GM18873 (cell line): ENCODE results near the gene TMIE.

Experiments
- ATAC-seq: cut with Tn5 transposase; IDR thresholded peaks from one replicate; pipeline ENCODE4 v1.9.1; 2021; ENCODE audit warnings: mild to moderate bottlenecking, moderate library complexity, moderate number of reproducible peaks; ENCODE audit not compliant: unreplicated experiment, low FRiP score

Gene TMIE

DNA sequence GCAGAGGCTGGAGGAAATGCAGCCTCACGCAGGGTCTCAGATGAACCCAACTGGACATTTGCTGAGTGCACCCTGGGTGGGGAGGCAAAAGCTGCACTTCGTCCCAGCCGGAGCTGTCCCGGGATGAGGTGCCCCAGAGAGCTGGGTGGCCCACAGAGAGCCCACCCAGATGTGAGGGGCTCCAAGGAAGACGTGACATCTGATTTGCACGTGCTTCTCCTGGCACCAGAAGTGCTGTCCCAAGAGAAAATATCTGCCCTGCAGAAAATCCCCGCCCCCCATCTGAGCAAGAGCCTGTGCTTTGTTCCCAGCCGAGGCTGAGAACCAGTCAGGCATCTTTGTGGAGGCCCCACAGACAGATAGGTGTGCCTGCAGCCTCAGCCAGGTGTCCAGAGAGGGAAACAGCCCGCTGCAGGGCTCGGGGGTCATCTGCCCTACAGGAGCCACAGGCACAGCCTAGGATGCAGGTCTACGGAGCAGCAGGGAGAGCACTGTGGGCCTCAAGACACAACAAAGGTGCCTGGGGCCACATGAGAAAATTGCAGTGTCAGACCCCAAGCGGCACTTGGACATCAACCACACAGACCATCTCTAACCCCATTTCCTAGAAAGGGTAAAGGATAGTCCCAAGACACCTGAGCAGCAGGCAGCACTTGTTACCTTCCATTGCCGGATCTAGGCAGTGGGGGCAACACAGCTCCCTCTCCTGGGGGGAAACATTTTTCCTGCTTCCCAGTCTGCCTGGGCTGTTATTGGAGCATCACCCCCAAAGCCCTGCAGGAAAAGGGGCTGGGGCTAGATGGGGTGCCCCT, 5.8 kb downstream of the TMIE start:
- no peak for ATAC-seq

DNA sequence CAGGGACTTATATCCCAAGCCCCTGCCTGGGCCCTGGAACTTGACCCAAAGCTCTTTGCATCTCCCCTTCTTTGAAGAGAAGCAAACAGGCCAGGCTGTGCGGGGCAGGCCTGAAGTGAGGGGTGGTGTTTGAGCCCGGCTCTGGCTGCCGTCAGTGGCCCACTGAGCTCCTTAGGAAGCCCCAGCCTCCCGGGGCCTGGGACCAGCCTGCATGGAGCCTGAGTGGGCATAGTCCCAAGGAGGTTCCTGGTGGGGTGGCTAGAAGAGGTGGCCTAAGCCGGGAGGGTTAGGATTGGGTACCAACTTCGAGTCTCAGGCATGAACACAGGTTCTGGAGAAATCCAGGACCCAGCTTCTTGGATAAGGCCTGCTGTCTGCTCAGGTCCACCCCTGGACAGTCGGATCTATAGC, 6.4 kb downstream of the TMIE start:
- ATAC-seq: no peak

DNA sequence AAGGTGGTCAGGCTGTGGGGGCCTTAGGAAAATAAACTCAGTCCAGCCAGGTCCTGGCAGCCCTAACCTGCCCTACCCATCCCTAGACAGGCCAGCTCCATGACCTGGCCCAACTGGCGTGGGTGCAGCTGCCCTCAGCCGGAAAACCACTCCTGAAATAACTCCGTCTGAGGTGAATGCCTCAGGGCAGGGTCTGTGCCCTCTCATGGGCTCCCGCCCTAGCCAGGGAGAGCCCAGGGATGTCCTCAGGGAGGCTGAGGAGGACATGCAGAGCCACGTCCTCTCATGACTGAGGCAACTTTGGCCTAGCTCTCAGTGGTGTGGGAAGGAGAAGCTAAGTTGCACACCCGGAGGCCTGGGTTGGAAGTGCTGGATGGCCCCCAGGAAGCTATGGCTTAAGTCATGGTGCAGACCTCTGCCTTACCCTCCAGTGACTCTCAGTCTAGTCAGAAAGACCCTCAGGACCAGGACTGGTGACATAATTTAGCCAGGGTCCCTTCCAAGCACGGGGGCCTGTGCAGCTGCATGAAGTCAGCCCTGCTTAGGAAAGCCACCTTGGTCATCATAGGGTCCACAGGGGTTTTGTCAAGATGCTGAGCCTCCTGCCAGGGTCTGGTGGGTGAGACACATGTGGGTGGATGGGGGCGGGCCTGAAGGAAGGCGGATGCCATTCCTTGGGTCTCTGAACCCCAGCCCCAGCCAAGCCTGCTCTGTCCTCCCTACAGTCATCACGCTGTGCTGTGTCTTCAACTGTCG, 7.4 kb downstream of the TMIE start:
- ATAC-seq: no peak

DNA sequence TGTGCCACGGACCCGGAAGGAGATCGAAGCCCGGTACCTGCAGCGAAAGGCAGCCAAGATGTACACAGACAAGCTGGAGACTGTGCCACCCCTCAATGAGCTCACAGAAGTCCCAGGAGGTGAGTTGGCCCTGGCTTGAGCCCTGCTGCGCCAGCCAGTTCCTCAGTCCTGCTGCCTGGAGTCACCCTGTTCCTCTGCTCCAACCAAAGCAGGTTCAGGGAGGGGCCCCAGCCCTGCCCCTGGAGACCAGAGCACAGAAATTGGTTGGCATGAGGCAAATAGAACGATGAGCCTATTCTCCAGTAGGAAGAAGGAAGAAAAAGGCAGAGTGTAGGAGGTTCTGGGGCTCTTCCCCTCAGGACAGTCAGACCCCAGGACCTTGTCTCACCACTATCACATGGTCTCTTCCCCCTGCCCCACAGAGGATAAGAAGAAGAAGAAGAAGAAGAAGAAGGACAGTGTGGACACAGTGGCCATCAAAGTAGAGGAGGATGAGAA, 8.0 kb downstream of the TMIE start:
- ATAC-seq: no peak

DNA sequence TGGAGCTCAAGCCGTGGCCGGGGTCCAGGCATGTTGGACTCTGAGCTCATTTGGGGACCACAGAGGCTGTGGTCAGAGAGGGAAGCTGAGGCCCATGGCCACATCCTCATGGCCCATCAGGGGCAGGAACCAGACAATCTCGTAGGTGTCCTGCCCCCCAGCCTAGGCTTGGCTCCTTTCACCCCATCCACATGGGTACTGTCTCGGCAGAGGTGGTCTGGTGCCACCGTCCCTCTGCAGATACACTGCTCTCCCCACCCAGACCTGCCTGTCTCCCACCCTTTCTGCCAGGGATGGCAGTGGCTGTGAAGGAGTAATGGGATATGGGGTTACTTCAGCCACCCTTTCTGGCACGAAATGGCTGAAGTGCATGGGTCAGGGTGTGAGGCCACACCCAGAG, 8.5 kb downstream of the TMIE start:
- no peak for ATAC-seq

DNA sequence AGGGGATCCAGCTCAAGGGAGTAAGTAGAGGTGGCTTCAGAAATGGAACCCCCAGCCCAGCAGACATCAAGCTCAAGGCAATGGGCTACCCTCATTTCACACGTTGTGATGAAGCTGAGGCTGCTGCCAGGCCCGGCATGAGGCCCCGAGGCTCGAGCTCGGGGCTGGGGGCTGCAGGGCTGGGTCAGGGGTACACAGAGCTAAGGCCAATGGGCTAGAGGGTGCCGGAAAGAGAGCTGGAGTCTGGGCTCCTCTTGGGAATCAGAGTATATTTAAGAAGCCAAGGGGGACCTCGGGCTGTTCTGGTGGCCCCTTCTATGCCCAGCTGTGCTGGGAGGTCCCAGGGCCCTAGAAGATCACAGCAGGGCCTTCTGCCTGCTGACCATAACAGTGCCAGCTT, 9.0 kb downstream of the TMIE start:
- ATAC-seq: no peak

DNA sequence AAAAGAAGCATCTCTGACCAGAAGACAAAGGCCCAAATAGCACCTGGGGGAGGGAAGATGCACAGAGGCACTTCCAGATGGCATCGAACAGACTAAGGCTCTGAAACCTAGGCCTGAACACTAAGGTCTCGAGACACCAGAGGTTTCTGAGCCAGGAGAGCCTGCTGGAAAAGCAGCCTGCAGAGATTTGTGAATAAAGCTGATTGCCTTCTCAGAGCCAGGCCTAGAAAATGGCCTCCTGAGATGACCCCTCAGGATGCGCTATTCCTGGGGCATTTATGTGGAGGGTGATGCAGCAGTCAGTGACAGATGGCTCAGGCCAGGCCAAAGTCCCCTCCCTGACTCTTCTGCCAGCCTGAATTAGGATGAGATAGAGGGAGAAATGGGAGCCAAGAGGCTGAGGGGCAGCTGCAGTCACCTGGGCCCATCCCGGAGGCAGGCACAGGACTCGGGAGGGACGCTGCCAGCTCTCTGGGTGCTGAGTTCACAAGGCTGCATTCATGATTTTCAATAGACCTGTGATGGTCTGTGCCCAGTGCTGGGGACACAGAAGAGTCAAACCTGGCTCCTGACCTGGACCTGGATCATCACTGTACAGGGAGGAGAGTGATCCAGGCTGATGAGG, 9.6 kb downstream of the TMIE start:
- no peak for ATAC-seq

DNA sequence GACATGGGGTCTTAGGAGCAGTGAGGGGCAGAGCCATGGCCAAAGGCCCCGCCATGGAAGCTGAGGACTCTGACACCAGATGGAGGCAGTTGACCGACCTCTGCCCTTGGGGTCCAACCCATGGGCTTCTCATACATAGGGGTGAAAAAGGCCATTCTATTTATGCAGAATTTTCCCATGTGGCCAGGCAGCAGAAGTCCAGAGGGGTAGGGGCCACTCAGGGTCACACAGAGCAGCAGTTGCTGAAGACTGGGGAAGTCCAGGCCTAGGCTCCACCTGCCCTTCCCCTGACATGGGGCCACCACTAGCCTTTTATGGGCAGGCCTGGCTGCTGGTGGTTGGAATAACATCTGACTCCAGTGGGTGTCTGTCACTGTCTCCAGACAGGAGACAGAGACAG, 10.1 kb downstream of the TMIE start:
- no peak for ATAC-seq

DNA sequence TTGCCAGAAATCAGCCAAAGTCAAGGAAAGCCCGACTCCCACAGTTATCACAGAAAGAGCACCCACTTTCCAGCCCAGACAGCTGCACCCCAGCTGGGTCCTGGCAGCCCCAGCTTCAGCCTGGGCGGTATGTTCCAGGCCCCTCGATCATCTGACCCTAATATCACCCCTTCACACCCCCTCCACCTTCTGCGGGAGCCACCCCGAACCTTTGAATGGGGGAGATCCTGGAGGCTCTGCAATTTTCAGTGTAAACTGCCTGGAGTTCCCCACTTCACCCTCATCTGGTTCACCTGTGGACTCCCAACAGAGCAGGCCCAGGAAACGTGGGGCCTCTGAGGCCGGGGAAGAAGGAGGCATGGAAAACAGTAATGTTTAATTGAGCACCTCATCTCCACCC, 10.6 kb downstream of the TMIE start:
- no peak for ATAC-seq

DNA sequence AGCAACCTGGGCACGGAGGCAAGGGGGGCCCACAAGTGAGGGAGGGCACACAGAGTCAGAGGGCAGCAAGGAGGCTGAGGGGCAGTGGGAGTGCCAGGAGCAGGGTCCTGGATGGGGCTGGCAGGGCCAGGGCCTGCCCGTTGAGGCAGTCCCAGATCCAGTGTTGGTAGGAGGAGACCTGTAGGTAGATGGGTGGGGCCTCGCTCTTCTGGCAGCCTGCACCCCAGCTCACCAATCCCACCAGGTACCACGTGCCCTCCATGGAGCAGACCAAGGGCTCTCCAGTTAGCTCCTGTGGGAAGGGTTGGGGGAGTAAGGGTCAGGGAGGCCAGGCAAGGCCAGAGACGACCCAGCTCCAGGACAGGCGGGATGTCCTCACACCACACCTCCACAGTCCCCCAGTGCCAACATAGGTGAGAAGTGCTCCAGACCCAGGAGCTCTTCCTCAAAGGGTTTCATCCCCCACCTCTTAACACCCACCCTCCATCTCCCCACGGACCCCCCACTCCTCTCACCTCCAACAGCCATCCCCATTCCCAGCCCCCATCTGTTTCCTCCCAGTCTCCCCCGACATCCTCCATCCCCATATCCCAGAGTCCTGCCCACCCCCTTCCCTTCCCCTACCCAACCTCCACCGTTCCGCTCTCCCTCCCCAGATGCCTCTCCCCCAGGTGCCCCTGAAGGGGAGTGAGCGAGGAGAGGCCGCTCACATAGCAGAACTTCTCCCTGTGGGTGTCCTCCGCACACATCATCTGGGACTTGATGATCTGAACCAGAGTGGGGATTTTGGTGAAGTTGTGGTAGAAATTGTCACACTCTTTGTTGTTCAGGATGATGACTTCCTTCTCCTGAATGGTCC, 11.2 kb downstream of the TMIE start:
- no peak for ATAC-seq

DNA sequence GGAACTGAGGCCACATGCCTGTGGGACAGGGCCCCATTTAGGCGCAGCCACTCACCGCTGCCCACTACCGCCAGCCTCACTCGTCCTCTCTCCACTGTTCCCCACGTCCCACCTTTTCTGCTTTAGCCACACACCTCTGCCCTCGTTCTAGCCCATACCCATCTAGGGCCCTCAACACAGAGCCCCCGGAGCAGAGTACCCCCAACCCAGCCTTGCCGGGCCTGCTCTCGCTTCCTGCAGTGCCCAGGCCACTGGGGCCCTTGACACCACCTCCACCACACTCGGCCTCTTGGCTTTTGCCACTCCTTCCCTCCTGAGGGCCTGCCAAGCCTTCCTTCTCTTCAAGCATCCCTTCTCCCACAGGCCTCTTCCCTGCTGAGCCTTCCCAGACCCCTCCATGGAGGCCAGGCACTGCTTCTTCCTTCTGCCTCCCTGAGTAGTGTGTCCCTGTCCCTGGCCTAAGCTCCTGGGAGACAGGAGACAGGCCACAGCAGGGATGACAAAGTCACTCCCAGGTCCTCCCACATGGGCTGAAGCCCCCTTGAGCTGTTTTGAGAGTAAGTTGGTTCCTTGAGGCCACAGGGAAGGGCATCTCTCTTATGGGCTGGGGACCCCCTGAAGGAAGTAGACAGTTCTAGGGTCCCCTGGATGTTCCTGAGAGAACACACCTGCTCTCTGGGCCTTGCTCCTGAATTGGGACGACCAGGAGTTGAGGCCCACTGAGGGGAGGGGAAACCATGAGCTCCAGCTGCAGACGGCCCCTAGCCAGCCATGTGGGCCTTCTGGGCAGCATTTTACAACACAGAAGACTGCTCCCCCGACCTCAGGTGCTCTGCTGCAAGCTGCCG, 12.1 kb downstream of the TMIE start:
- no peak for ATAC-seq

DNA sequence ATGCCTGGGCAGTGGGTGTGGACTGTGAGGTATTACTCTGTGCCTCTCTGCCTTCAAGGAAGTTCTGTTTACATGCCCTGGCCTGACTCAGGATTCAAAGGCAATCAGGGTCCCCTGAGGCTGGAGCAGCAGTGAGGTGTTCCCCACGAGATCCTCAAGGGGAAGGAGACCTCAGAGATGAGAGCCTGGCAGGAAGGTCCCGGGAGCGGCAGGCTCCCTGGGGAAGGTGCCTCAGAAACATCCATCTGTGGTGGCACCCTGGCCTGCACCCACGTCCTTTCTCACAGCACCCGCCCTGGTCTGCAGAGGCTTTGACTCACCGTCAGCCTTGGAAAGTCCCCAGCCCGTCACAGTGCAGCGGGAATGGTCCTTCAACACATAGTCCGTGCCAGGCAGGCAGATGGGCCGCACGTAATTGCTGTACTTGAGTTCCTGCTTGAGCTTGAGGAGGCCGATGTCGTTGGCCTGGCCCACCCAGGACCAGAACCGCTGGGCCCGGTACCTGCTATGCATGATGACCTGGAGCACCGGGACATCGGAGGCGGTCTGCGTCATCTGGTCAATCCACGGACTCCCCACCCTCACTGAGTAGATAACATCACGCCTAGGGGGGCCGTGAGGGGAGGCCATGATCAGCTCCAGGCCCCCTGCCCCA, 12.8 kb downstream of the TMIE start:
- ATAC-seq: peak; percentile 52

DNA sequence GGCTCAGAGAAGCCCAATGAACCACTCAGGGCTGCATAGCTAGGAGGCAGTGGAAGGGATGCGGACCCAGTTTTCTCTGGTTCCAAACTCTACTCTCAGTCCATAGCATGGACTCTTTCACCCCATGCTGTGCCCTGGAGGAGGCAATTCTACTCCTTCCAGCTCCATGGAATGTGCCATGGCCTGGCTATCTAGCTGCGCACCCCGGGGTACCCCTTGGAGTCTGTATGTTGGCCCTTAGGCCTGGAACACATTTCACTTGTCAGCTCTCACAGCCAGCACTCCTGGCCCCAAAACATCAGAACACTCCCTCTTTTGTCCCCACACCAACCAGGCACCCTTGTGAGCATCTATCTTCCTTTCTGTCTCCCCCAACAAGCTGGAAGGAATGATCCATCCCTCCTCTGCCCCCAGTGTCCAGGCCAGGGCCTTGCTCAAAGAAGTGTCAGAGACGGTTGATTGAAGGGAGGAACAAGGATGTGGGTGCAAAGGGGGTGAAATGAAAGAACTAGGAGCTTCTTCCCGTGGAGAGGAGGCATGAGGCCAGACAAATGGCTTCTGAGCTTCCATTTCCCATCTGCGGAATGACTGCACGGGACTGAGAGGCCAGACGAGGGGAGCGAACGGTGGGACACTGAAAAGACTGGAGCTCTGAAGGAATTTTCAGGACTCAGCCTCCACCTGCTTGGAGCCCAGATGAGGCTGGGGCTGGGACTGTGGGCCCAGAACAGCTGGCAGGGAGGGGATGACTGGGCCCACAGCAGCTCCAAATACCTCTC, 13.7 kb downstream of the TMIE start:
- no peak for ATAC-seq

DNA sequence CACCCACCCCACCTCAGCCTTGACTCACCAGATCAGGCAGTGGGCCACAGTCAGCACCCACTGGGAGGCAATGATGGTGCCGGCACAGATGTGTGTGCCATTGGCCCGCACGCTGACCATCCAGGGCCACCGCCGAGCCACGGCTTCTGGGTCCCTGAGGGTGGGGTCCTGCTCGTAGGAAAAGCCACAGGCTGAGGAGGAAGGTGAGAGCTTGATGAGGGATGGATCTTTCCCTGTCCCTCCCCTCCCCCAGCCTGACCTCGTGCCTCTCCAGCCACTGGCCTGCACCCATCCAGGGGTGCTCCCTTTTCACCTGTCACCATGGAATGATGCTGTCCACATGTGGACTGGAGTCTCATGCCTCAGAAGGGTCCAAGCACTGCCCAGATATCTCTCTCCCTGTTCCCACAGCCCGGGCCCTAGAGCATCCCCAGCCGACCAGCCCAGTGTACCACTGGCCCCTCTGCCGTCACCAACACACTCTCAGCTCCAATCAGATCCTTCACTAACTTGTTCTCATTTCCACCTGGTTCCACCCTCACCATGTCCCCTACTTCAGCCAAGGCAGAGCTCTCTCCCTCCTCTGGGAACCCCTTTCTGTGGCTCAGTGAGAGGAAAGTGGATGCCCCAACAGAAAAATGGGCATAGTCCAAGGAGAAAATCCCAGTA, 14.4 kb downstream of the TMIE start:
- no peak for ATAC-seq

DNA sequence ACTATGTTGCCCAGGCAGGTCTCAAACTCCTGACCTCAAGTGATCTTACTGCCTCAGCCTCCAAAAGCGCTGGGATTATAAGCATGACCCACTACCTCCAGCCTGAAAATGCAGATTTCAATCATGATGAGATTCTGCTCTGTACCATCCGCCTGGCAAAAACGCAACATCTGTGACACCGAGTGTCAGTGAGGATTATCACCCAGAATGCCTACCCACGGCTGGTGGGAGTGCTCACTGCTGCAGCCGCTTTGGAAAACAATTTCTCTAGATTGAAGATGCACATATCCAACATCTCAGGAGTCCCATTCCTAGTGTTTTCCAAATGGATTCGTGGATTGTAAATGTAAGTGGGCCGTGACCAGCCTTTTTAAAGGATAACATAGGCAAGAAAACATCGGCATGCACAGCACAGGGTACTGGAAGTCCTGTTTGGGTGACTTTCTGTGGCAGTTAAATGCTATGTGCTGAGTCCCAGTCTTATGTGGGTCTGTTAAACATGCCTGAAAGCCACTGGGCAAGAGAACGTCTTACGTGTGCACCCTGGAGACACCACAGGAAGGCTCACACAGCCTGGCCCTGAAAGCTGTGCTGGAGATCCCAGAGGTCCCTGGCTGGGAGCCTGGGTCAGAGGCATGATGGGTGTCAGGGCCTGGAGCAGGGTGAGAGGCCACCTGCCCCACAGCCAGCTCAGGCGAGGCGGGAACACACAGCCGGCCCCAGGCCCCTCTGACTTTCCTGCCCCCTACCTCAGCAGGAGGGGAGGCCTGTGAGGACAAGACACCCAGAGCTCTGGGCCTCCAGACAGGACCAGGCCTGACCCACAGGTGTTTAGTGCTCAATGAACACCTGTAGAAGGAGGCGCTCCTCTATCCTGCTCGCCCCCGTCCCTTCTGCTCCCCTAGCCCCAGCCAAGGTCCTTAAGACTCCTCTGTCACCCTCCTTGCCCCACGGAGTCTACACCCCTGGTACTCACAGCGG, 15.6 kb downstream of the TMIE start:
- no peak for ATAC-seq

DNA sequence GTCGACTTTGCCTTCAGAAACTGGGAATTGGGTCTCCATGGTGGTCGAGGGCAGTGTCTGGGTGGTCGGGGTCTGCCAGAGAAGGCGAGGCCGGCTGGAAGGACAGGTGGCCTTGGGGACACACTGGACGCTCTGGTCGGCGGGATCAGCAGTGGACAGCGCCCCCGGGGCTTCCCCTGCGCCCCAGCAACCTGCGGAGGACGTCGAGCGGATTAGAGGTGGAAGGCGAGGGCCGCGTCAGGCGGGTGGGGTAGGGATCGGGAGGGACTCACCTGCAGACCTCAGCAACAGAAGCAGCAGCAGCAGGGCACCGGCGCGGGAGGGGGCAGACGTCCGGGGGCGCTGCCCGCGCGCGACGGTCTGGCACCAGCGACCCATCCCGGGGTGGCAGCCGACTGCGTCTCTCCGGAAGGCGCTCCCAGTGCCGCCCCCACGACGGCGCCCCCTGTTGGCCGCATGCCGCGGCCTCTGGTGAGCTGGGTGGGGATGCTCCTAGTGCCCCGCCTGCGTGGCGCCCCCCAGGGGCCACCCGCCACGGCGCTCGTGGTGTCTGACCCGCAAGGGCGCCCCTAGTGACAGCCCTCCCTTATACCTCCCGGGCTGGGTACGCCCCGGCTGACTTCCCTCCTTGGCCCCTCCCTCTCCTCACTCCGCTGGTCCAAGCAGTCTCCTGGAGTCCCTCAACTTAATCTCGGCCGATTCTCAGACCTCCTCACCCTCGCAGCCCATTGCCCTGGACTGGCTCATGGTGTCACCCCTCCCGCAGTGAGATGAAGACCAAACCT, 16.4 kb downstream of the TMIE start, which contains the start of gene PRSS50:
TSS of gene PRSS50 (minus strand) at position 423 of the 785 bp plus-strand sequence. CDS start at position 378, 45 bp downstream.
- ATAC-seq: no peak
